HG02870 (cell line): ENCODE measurements around the gene TMEM97.
A peak's percentile ranks its signal among the peaks of the same experiment; 100 is the strongest.

Source experiments
- ATAC-seq: cut with Tn5 transposase; IDR thresholded peaks from one replicate; pipeline ENCODE4 v1.9.1; 2021; ENCODE audit warnings: mild to moderate bottlenecking, moderate library complexity; ENCODE audit not compliant: unreplicated experiment

TMEM97 gene

GRCh38 chr17:28315846-28316705 lies 2.9 kb upstream of the TMEM97 start:
- ATAC-seq: no peak

GRCh38 chr17:28317099-28317965 lies 1.7 kb upstream of the TMEM97 start:
- ATAC-seq: no peak

- no peak for ATAC-seq
Observed at GRCh38 chr17:28317966-28318758, 838 bp upstream of the TMEM97 start.

GRCh38 chr17:28319598-28319935 lies 567 bp downstream of the TMEM97 start:
- no peak for ATAC-seq

GRCh38 chr17:28320215-28321061 lies 1.4 kb downstream of the TMEM97 start:
- ATAC-seq: no peak

GRCh38 chr17:28324267-28324745 lies 5.3 kb downstream of the TMEM97 start:
- ATAC-seq: no peak

GRCh38 chr17:28324781-28325180 lies 5.8 kb downstream of the TMEM97 start:
- no peak for ATAC-seq

- no peak for ATAC-seq
Observed at GRCh38 chr17:28325211-28325610, 6.2 kb downstream of the TMEM97 start.

GRCh38 chr17:28326114-28326513 lies 7.1 kb downstream of the TMEM97 start:
- ATAC-seq: no peak

- peak; percentile 90 for ATAC-seq
Observed at GRCh38 chr17:28327031-28327607, 8.1 kb downstream of the TMEM97 start.

GRCh38 chr17:28327709-28328108 lies 8.7 kb downstream of the TMEM97 start:
- no peak for ATAC-seq

GRCh38 chr17:28328325-28328724 lies 9.3 kb downstream of the TMEM97 start:
- no peak for ATAC-seq

- ATAC-seq: no peak
Observed at GRCh38 chr17:28330671-28331070, 11.7 kb downstream of the TMEM97 start.

GRCh38 chr17:28331891-28332420 lies 13.0 kb downstream of the TMEM97 start:
- no peak for ATAC-seq

GRCh38 chr17:28333083-28333746 lies 14.2 kb downstream of the TMEM97 start:
- no peak for ATAC-seq

- no peak for ATAC-seq
Observed at GRCh38 chr17:28334171-28334570, 15.2 kb downstream of the TMEM97 start.

GRCh38 chr17:28334666-28335200 lies 15.7 kb downstream of the TMEM97 start:
- no peak for ATAC-seq

GRCh38 chr17:28335201-28335958 lies 16.4 kb downstream of the TMEM97 start, which contains the start of the genes IFT20 and TNFAIP1:
Gene IFT20, minus strand, starts transcription at chr17:28335472. Its CDS starts 3,487 bp downstream, at chr17:28331985.
Gene TNFAIP1, plus strand, starts transcription at chr17:28335761. Its CDS starts 3,761 bp downstream, at chr17:28339522.
- ATAC-seq: peak; percentile 96
